Left ventricle myocardium inferior (tissue), 1 donor: Measurements from ENCODE around the gene EXOC4. TPM values are rescaled to one million over a fixed set of nuclear protein-coding genes. Genes with fewer than 3 reads are reported as not detected.

Experiments
- DNase-seq: peaks from one replicate; pipeline ENCODE4 v3.0.0-alpha.2; 2020
- H3K27ac ChIP-seq: fragments of 200-600 bp; replicated peaks from 2 replicates; pipeline ENCODE4 v1.8.0; 2021
- H3K27me3 ChIP-seq: fragments of 200-600 bp; 2 replicates; pipeline ENCODE4 v1.8.0; 2021; ENCODE audit warnings: low read depth
- H3K36me3 ChIP-seq: fragments of 200-600 bp; 2 replicates; pipeline ENCODE4 v1.8.0; 2021
- H3K4me1 ChIP-seq: fragments of 200-600 bp; 2 replicates; pipeline ENCODE4 v1.8.0; 2021
- H3K4me3 ChIP-seq: fragments of 200-600 bp; 2 replicates; pipeline ENCODE4 v1.8.0; 2021; ENCODE audit warnings: mild to moderate bottlenecking, moderate library complexity
- H3K9me3 ChIP-seq: fragments of 200-600 bp; replicated peaks from 2 replicates; pipeline ENCODE4 v1.8.0; 2021
- CTCF ChIP-seq: fragments of 200-600 bp; IDR thresholded peaks from 2 replicates; pipeline ENCODE4 v1.8.0; 2021; ENCODE audit warnings: antibody characterized with exemption, mild to moderate bottlenecking, borderline replicate concordance
- intact Hi-C: fragments of 100-400 bp; cut with micrococcal nuclease; formaldehyde crosslinking; loops from one replicate; pipeline ENCODE4 v1.11.0; 2022
- total RNA-seq: library from RNA; stranded (reverse); fragmentation: NEBNext Ultra II Directional; extraction: Animal tissue kit (Norgen Biotek cat#: 25700); gene quantifications from one replicate; pipeline ENCODE4 v1.2.1, GENCODE V29; 2021
- donor health status: DM: no; HTN: yes; CAD: no; lungs with severe emphysema.

The EXOC4 gene
- total RNA-seq, 1 donor from 2014 or later = 33.8 TPM

DNA sequence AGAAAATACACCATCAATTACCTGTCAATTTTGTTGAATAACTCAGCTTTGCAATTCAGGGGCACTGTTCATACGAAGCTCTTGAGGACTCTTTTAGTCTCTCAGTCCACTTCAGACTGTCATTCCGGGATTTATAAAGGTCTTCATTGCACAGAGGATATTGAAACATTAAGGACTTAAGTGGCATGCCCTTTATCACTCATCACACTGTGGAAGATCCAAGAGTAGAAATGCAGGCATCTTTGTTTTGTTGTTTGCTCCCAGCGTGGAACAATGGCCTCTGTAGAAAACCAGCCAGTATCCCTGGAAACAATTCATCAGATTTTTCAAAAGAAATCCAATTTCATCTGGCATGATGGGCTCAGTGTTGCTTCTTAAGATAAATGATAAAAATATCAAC lies 808.0 kb downstream of the EXOC4 start:
- Histone ChIP-seq H3K27me3 (no peaks in the 10 kb centered on the region), H3K27ac (no peak overlapping the region), H3K9me3 (no peaks in the 10 kb centered on the region), H3K4me3 (no peak overlapping the region), H3K4me1 (peaks cover 22% of the 10 kb centered on the region), H3K36me3 (peaks cover 5% of the 10 kb centered on the region)
- DNase-seq = no peak
- intact Hi-C loops = no loop called here
- TF ChIP-seq CTCF = no peak

DNA sequence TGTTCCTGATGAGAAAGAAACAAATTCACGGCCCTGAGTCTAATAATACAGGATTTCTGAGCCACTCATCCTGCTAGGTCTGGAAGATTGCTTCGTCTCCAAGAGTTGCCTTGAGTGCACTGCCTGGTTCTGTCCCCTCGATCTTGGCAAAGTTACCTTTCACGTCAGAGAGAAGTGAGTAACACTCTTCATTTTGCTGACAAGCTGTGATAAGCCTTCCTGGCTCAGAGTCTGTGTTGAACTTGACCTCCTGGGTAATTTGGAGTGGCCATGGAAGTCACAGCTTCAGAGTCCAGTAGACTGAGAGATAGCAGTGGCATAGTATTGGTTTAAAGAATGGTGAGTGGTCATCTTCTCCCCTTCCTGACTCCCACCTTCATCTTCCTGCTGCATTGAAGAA lies 809.6 kb downstream of the EXOC4 start:
- Histone ChIP-seq H3K9me3 (no peaks in the 10 kb centered on the region), H3K27me3 (no peaks in the 10 kb centered on the region), H3K36me3 (peaks cover 5% of the 10 kb centered on the region), H3K4me3 (no peak overlapping the region), H3K4me1 (peaks cover 22% of the 10 kb centered on the region), H3K27ac (no peak overlapping the region)
- no peak for DNase-seq
- no peak for TF ChIP-seq CTCF
- intact Hi-C loops = no loop called here

DNA sequence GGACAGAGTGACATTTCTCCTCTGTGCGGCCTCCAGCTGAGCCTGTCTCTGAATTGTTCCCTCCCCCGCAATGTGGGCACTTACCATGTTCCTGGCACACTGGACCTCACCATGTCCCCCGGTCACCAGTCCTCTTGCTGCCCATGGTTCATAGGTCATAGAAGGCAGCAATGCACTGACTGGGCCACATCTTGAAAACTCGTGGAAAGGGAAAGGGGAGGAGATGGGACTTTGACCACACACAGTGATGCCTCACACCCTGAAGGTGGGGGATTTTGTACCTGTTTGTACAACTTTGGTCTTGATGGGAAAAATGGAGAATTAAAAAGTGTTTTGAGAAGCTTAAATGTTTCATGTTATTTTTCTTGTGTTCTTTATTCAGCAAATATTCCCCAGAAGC lies 812.5 kb downstream of the EXOC4 start:
- intact Hi-C loops = no loop called here
- TF ChIP-seq CTCF = no peak
- Histone ChIP-seq H3K9me3 (no peaks in the 10 kb centered on the region), H3K27ac (no peak overlapping the region), H3K27me3 (no peaks in the 10 kb centered on the region), H3K36me3 (peaks cover 5% of the 10 kb centered on the region), H3K4me1 (peaks cover 22% of the 10 kb centered on the region), H3K4me3 (no peak overlapping the region)
- no peak for DNase-seq

DNA sequence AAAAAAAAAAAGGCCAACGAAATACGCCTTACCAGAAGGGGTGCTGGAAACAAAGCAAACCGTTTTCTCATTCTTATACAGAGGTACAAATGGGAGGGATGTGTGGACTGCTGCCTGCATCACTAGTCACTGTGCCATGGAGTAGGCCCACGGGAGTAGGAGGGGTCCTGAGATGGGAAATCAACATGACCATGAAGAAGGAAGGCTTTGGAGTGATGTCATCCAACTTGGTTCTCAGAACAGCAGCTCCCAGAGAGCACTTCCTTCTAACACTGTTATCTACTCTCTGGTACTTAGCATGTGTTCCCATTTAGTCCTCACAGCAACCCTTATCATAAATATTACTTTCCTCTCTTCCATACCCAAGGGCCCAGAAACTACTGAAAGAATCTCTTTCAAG lies 814.3 kb downstream of the EXOC4 start:
- intact Hi-C loops = no loop called here
- Histone ChIP-seq H3K9me3 (no peaks in the 10 kb centered on the region), H3K27ac (no peak overlapping the region)

GRCh38 chr7:134068670-134069069 lies 815.8 kb downstream of the EXOC4 start:
- TF ChIP-seq CTCF = no peak
- no peaks in the 10 kb centered on the region for H3K27me3 ChIP-seq
- DNase-seq = no peak
- no peaks in the 10 kb centered on the region for H3K9me3 ChIP-seq
- H3K4me1 ChIP-seq = peaks cover 7% of the 10 kb centered on the region
- intact Hi-C loops = no loop called here
- H3K27ac ChIP-seq = no peak overlapping the region
- H3K36me3 ChIP-seq = peaks cover 5% of the 10 kb centered on the region
- H3K4me3 ChIP-seq = no peak overlapping the region

More for the DNA sequence above, 814.3 kb downstream of the EXOC4 start:
- no peak for TF ChIP-seq CTCF
- Histone ChIP-seq H3K27me3 (no peaks in the 10 kb centered on the region), H3K4me1 (peaks cover 17% of the 10 kb centered on the region), H3K4me3 (no peak overlapping the region), H3K36me3 (peaks cover 5% of the 10 kb centered on the region)
- DNase-seq = no peak

GRCh38 chr7:134069187-134069586 lies 816.3 kb downstream of the EXOC4 start:
- Histone ChIP-seq H3K36me3 (peaks cover 2% of the 10 kb centered on the region), H3K27me3 (no peaks in the 10 kb centered on the region), H3K4me1 (peaks cover 7% of the 10 kb centered on the region), H3K9me3 (no peaks in the 10 kb centered on the region), H3K27ac (no peak overlapping the region), H3K4me3 (no peak overlapping the region)
- no peak for DNase-seq
- intact Hi-C loops = no loop called here
- no peak for TF ChIP-seq CTCF
